HG03565 (cell line): ENCODE measurements around the gene TRPM3.

ENCODE experiments used
- ATAC-seq: cut with Tn5 transposase; IDR thresholded peaks from one replicate; pipeline ENCODE4 v1.9.1; 2021; ENCODE audit warnings: mild to moderate bottlenecking, moderate library complexity; ENCODE audit not compliant: unreplicated experiment

The TRPM3 gene

DNA sequence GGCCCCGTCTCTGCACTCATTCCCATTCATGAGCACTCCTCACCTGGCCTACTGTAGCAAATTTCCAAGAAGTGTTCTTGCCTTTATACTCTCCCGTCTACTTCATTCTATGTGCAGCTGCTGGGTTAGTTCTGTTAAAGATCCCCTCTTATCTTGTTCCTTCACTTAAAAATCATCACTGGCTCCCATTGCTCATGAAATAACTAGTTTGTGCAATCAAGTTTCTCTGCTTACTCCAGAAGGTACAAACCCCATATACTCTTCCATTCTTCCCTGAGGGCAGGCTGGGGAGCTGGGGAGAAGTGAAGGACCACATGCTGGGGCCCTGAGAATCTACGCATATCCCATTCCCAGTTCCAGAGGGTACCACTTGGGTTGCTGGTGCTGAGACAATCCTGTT, 622.6 kb downstream of the TRPM3 start:
- no peak for ATAC-seq

DNA sequence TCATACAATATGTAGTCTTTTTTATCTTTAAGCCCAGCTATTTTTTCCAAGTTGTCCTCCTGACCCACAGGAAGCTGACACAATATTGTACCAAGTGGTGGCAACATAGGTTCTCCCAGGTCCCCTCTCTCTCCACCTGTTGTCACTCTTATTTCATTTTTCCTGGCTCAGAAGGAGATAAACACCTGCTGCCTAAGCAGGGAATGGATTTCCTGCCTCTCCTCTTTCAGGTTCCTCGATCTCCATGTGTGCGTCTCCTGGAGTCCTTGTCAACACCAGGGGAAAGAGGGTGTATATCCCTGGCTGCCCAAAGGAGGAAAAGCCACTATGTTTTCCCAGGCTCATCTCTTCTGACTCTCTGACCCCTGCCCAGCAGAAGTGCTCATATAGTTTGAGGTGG, 625.2 kb downstream of the TRPM3 start:
- ATAC-seq, result no peak

DNA sequence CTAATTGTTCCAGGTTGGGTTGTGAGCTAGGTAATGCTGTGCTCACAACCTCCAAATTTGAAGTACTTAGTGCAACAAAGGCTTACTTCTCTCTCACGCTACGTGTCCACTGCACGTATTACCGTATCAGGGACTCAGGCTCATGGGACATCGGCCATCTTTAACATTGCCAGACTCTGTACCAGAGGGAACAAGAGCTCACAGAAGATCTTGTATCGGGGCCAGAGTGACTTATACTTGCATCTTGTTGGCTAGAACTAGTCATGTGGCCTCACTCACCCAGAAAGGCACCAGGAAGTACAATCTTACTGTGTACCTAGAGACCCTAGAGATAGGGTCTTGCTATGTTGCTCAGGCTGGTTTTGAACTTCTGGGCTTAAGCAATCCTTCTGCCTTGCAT, 625.9 kb downstream of the TRPM3 start:
- ATAC-seq, result no peak

- no peak for ATAC-seq
Observed at GRCh38 chr9:70494221-70494620, 627.2 kb downstream of the TRPM3 start.

- no peak for ATAC-seq
Observed at GRCh38 chr9:70493029-70493428, 628.4 kb downstream of the TRPM3 start.

GRCh38 chr9:70492319-70492777, 629.1 kb downstream of the TRPM3 start:
- no peak for ATAC-seq

DNA sequence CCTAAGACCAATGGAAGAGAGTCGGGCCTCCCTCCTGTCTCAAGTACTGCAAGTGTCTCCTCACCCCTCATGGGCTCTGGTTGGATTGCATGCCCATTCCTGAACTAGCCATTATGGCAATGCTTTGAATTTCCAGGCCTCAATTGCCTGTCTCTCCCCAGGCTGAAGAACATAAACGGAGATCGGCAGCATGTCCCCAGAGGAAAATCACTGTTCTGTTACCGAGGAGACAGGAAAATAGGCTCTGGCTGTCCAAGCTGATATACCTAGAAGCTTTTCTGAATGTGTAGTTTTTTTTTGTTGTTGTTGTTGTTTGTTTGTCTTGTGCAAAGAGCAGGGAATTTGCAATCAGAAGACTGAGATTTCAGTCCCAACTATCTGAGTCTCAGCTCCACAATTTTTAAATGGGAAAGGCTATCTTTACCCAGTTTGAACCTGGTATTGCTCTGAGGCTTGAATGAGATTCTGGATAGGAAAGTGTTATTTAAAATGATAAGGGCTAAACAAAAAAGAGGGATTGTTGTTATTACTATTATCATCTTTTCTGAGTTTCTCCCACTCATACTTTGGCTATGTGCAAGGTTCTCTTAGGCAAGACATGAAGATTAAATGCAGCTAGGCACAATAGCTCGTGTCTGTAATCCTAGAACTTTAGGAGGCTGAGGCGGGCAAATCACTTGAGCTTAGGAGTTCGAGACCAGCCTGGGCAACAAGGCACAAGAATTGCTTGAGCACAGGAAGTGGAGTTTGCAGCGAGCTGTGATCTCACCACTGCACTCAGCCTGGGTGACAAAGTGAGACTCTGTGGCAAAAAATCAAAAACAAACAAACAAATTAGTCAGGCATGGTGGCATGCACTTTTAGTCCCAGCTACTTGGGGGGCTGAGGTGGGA, 629.7 kb downstream of the TRPM3 start:
- ATAC-seq, result no peak

GRCh38 chr9:70490478-70490877, 630.9 kb downstream of the TRPM3 start:
- no peak for ATAC-seq

DNA sequence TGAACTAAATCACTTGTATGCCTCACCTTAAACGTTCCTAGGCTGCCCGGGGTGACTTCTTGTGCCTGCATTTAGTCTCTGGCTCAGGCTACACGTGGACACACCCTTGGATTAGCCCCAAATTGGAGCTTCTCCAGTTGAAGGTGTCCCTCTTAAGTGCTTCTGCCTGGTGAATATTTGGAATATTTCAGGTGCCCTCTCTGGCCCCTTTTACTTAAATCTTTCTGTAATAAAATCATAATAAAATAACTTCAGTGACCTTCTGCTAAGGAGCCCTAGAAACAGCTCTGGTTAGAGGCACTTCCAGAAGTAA, 632.7 kb downstream of the TRPM3 start:
- ATAC-seq, result no peak

DNA sequence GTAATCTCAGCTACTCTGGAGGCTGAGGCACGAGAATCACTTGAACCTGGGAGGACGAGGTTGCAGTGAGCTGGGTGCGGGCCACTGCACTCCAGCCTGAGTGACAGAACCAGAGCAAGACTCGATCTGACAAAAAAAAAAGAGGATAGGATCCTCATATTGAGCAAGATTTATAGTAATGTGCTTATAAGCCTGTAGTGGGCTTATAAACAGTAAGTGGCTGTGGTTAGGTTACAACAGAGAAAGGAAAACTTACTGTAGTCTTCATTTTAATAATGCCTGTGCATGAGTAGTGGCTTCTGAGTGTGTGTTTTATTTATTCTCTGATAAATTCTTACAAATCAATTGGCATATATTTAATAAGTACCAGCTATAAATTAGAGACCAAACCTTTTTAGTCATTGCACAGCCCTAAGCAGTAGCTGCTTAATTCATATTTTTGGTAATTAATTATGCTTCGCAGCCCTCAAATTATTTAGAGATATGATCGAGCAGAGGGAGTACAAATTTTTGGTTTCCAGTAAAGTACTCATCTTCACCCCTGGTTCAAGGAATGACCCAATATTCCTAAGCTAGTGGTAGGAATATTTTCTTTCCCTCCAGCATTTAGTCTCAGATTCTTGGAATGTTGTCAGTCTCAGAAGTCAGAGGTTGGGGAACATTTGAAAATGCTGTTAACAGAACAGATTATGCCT, 633.2 kb downstream of the TRPM3 start:
- ATAC-seq, result no peak

DNA sequence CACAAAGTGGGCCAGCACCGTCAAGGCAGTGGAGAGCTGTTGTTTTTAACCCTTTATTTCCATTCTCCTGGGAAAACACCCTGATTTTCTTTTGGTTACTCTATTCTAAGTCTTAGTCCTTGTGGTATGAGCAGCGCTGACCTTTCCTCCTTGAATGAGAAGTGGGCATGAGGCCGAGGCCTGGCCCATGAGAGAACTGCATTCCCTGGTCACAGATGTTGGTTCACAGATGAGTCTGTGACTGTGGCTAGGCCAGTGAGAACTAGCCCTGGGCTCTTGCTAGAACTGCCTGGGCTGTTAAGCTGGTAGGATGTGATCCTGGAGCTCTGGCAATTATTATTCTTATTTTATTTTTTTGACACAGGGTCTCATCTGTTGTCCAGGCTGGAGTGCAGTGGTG, 635.3 kb downstream of the TRPM3 start:
- no peak for ATAC-seq

GRCh38 chr9:70485273-70485858, 636.1 kb downstream of the TRPM3 start:
- no peak for ATAC-seq

DNA sequence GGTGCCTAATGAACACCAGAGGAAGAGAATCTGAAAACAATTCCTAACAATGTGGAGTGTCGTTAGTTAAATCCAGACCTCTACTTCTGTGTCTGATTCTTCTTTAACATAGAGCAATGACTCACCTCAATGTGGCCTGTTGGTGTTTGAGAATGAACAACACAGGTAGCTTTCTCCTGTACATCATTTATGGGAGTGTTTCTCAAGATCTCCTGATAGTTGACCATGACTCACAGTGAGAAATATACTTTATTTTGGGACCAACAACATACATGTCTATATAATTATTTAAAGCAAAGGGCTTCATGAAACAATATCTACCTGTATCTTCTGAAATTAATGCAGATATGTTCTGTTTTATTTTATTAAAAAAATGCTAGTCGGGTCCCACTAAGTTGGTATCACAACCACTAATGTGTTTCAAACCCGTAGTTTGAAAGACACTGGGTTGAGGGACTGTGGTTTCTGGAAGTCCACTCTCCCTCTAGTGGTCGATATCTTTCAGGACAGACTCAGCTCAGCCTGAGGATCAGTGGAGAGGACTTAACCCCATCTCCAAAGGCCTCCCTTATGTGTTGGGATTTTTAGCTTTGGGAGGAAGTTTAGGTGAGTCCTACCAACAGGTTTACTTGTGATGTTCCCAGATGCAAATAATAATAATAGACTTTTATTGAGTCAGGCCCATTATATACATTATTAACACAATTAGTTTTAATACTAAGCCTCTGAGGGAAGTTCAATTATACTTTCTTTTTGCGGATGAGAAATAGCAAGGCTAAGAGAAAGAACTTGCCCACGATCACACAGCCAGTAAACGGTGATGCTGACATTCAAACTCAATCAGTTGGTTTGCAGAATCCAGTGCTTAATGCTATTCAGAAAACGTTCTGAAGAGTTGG, 636.9 kb downstream of the TRPM3 start:
- ATAC-seq, result peak; percentile 63

DNA sequence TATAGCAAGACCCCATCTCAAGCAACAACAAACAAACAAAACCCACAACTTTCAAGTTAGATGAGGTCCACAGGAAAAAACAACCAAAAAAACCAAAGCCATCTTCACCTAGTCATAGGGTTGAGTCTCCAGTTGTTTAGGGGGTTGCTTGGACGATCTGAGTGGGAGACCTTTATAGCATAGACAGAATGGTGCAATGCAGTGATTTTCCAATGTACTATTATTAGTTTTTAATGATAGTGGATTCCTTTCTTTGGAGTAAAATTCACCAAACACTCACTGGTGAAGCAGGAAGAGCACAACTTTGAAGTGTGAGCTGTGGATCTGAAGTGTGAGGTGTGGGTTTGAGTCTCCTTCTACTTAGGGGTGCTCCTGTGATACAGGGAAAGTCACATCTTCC, 640.0 kb downstream of the TRPM3 start:
- no peak for ATAC-seq

GRCh38 chr9:70480405-70480980, 640.9 kb downstream of the TRPM3 start:
- no peak for ATAC-seq

GRCh38 chr9:70479880-70480291, 641.5 kb downstream of the TRPM3 start:
- no peak for ATAC-seq
